ENCODE data around the gene ADAM11. TPM values are rescaled to one million over a fixed set of nuclear protein-coding genes. Genes with fewer than 3 reads are reported as not detected.
A peak's percentile ranks its signal among the peaks of the same experiment; 100 is the strongest.

Gene ADAM11
- total and polyA plus RNA-seq, 9 of the 15 experiments (the other 6 are each of a cell fraction or from before 2014, with no cell fraction given), result 0.01 to 0.31 (median 0.14) TPM; not detected in 2

DNA sequence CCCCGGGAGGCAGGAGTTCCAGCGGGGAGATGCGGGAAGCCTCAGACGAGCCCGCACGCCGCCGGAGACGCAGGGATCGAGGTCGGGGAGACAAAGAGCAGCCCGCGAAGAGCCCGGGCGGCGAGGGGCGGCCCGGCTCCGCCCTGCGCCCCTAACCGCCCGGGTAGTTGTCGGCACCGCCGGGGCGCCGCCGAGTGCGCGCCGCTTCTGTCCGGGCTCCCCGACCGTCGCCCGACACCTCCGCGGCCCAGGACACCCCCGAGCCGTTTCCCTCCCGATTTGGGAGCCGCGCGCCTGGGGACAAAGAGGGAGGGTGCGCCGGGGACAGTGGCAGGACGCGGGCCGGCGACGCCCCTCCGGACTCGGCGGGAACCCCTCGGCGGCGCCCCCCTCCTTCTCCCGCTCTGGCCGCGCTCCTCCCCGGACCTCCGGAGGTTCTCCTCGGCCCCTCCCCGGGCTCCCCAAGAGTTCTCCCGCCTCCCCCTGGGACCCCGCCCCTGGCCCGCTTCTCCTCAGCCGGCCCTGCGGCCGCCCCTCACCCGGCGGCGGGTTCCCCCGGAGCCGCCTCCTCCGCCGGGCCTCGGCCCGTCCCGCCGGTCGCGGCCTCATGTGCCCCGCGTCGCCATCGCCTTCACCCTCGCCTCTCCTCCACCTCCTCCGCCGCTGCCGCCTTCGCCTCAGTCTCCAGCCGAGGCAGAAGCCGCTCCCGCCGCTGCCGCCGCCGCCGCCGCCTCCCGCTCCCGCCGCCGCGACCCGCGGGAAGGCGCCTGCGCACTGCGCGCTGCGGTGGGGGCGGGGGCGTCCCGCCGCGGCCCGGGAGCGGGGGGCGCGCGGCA lies 71.0 kb downstream of the ADAM11 start, which contains the start of gene GJC1:
Gene GJC1, minus strand, starts transcription at position 765 of the 836 bp plus-strand sequence. CDS start 24,470 bp downstream, outside the sequence.
- in situ Hi-C loops (cut with MboI) (no loop called here), intact Hi-C loops (cut with micrococcal nuclease) (no loop called here)
- 2% methylated on average over 34 of the region's 123 CpGs for WGBS (ENCODE audit: insufficient coverage, low coverage, missing lambda C conversion rate)
- H3K4me3 ChIP-seq, result peak within 1 kb of the TSS; percentile 31
- H3K9me3 ChIP-seq (replicated peaks; ENCODE audit: control insufficient read depth, insufficient read depth, low read depth, low read length), result no peaks in the 10 kb centered on the region
- peak within 1 kb of the TSS in 1 of 2 experiments; percentile 81; a peak in 2 of 4 replicates for H3K9ac ChIP-seq (ENCODE audit: insufficient read depth in 1 of 2, low read depth in 2 of 2, low read length in 2 of 2)
- H3K4me1 ChIP-seq (replicated peaks in 1 of 2; ENCODE audit: control insufficient read depth in 2 of 2, insufficient read depth in 2 of 2, low read length in 2 of 2), result peaks cover 0 to 15% of the 10 kb centered on the region in 2 experiments; a peak in 4 of 5 replicates
- peaks cover 23 to 60% of the 10 kb centered on the region in 2 experiments for H3K27me3 ChIP-seq (ENCODE audit: control insufficient read depth in 2 of 2, insufficient read depth in 2 of 2, low read length in 2 of 2)
- BruUV-seq (replicated peaks), result no TSS peak
- CTCF ChIA-PET (ENCODE audit: low intra/inter-chr PET ratio), result no interaction called here
- ATAC-seq, result peak; percentile 60
- peak within 1 kb of the TSS; percentile 47 for H3K4me2 ChIP-seq (ENCODE audit: insufficient read depth, low read length)
- H3K27ac ChIP-seq (ENCODE audit: extremely low read depth, low read depth, low read length), result no peak within 1 kb of the TSS
- no peaks in the 10 kb centered on the region for H3K79me2 ChIP-seq (ENCODE audit: control insufficient read depth, insufficient read depth, low read length)
- no peaks in the 10 kb centered on the region for H3K9me1 ChIP-seq (ENCODE audit: control insufficient read depth, insufficient read depth, low read length)
- H2AFZ ChIP-seq (ENCODE audit: low read depth, low read length), result 0 out of 2 replicates have a peak within 1 kb of the TSS, but pooled peaks have one; percentile 27
- no peaks in the 10 kb centered on the region for H3K36me3 ChIP-seq (ENCODE audit: control insufficient read depth, insufficient read depth, low read length)
- POLR2A ChIA-PET, result no interaction called here
- 0 out of 2 replicates have a peak, but pooled peaks cover 4% of the 10 kb centered on the region for H4K20me1 ChIP-seq (replicated peaks; ENCODE audit: control insufficient read depth, insufficient read depth, low read length)
- no peak for FAIRE-seq
- peak; percentile 16 to 71 (median 42) for DNase-seq (ENCODE audit: extremely low read depth in 1 of 4, low spot score in 3 of 4)
- TF ChIP-seq, protein P1, sequence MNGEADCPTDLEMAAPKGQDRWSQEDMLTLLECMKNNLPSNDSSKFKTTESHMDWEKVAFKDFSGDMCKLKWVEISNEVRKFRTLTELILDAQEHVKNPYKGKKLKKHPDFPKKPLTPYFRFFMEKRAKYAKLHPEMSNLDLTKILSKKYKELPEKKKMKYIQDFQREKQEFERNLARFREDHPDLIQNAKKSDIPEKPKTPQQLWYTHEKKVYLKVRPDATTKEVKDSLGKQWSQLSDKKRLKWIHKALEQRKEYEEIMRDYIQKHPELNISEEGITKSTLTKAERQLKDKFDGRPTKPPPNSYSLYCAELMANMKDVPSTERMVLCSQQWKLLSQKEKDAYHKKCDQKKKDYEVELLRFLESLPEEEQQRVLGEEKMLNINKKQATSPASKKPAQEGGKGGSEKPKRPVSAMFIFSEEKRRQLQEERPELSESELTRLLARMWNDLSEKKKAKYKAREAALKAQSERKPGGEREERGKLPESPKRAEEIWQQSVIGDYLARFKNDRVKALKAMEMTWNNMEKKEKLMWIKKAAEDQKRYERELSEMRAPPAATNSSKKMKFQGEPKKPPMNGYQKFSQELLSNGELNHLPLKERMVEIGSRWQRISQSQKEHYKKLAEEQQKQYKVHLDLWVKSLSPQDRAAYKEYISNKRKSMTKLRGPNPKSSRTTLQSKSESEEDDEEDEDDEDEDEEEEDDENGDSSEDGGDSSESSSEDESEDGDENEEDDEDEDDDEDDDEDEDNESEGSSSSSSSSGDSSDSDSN (IDR thresholded peaks at IDR 0.05; ENCODE audit: borderline replicate concordance in 1 of 2, low read depth in 2 of 2, low read length in 2 of 2), result peak in 1 of 2 experiments; percentile 81; a peak in 2 of 4 replicates
- peak; percentile 6 for TF ChIP-seq CBX2 (IDR thresholded peaks at IDR 0.05; ENCODE audit: insufficient read depth, low read length, poor library complexity, severe bottlenecking)
- TF ChIP-seq ZNF695 (CRISPR knock-in tag; IDR thresholded peaks at IDR 0.05), result no peak
- no peak for TF ChIP-seq CEBPG (CRISPR knock-in tag; IDR thresholded peaks at IDR 0.05)
- TF ChIP-seq CEBPG (tag; conservative IDR thresholded peaks at IDR 0.05 in 1 of 2, IDR thresholded peaks at IDR 0.05 in 1 of 2), result no peak
- TF ChIP-seq L3MBTL2 (IDR thresholded peaks at IDR 0.05), result peak; percentile 26; the same call in 1 of the 2 replicates
- 0 out of 2 replicates have a peak, but pooled peaks have one; percentile 15 for TF ChIP-seq ZBTB7A (IDR thresholded peaks at IDR 0.05; ENCODE audit: borderline replicate concordance, control insufficient read depth, low read depth, low read length)
- no peak for TF ChIP-seq ZFP30 (CRISPR knock-in tag; IDR thresholded peaks at IDR 0.05; ENCODE audit: borderline replicate concordance)
- TF ChIP-seq SMAD4 (CRISPR knock-in tag; conservative IDR thresholded peaks at IDR 0.05), result no peak
